ENCODE results near the gene SLC35C1. TPM values are rescaled to one million over a fixed set of nuclear protein-coding genes. Genes with fewer than 3 reads are reported as not detected.

The SLC35C1 gene
- total RNA-seq, 1 experiment from 2014 or later, result 8.9 TPM

- Histone ChIP-seq H3K27ac (ENCODE audit: insufficient read length, low read depth, low read length) (no peak overlapping the region), H3K23ac (ENCODE audit: insufficient read length, low read depth, low read length) (no peak overlapping the region), H3K79me1 (ENCODE audit: insufficient read depth, low read depth, low read length, poor library complexity, severe bottlenecking) (no peaks in the 10 kb centered on the region), H4K5ac (ENCODE audit: insufficient read length, low read depth, low read length) (no peak overlapping the region), H3K4ac (ENCODE audit: low read depth, low read length) (no peak overlapping the region), H2BK12ac (ENCODE audit: insufficient read length, low read depth, low read length) (no peak overlapping the region), H3K27me3 (ENCODE audit: insufficient read depth, low read length) (no peaks in the 10 kb centered on the region), H4K20me1 (ENCODE audit: control insufficient read depth, insufficient read depth, insufficient read length) (no peaks in the 10 kb centered on the region), H3K56ac (ENCODE audit: insufficient read length, low read depth, low read length) (no peak overlapping the region), H2BK20ac (ENCODE audit: low read depth, low read length, poor library complexity, severe bottlenecking) (no peak overlapping the region), H3K14ac (ENCODE audit: insufficient read depth, low read length) (no peak overlapping the region), H2AK5ac (ENCODE audit: insufficient read length, low read length) (no peak overlapping the region), H3K79me2 (ENCODE audit: insufficient read depth, low read length) (no peaks in the 10 kb centered on the region), H2AFZ (ENCODE audit: low read length) (no peak overlapping the region), H2BK5ac (ENCODE audit: insufficient read length, low read length) (no peak overlapping the region), H3K4me1 (ENCODE audit: insufficient read depth, low read length) (no peaks in the 10 kb centered on the region), H3T11ph (ENCODE audit: low read length) (no peak overlapping the region), H3K23me2 (ENCODE audit: insufficient read length, low read depth, low read length, poor library complexity, severe bottlenecking) (no peaks in the 10 kb centered on the region), H3K9ac (ENCODE audit: extremely low read depth, insufficient read length, low read length) (no peak overlapping the region), H3K4me2 (ENCODE audit: insufficient read depth, insufficient read length, low read length) (no peak overlapping the region), H3K9me3 (ENCODE audit: control insufficient read depth, low read depth, low read length) (no peaks in the 10 kb centered on the region), H2BK120ac (ENCODE audit: low read depth, low read length, poor library complexity, severe bottlenecking) (no peak overlapping the region), H4K91ac (ENCODE audit: insufficient read length, low read depth, low read length) (no peak overlapping the region), H4K8ac (replicated peaks; ENCODE audit: insufficient read length, low read depth, low read length) (no peak overlapping the region), H2BK15ac (ENCODE audit: low read depth, low read length) (no peak overlapping the region), H3K18ac (ENCODE audit: insufficient read length, low read depth, low read length) (no peak overlapping the region)
- Mint-ChIP-seq H3K36me3 (ENCODE audit: insufficient read depth in 1 of 3, low read depth in 3 of 3) (no peaks in the 10 kb centered on the region), H3K4me1 (peaks cover 2 to 13% of the 10 kb centered on the region in 2 experiments; a peak in 3 of 4 replicates), H3K27ac (no peak overlapping the region), H3K4me3 (no peak overlapping the region), H3K9me3 (no peaks in the 10 kb centered on the region), H3K27me3 (ENCODE audit: low read depth) (peaks cover 2% of the 10 kb centered on the region)
- WGBS (ENCODE audit: extremely low coverage, insufficient read length, low lambda C conversion rate), result no CpG with 5 or more reads among the region's 5 CpGs
- no peak for DNase-seq
- no peak for TF ChIP-seq CTCF (conservative IDR thresholded peaks at IDR 0.05)
These were observed 9.6 kb upstream of the SLC35C1 start for GRCh38 chr11:45795379-45795778.

Data from H9 (cell line).